Globus pallidus (tissue), 1 donor: ENCODE measurements around the gene CDV3.

Source experiments
- DNase-seq: peaks from one replicate; pipeline ENCODE4 v3.0.0-alpha.2; 2015; ENCODE audit warnings: low spot score

CDV3 gene

DNA sequence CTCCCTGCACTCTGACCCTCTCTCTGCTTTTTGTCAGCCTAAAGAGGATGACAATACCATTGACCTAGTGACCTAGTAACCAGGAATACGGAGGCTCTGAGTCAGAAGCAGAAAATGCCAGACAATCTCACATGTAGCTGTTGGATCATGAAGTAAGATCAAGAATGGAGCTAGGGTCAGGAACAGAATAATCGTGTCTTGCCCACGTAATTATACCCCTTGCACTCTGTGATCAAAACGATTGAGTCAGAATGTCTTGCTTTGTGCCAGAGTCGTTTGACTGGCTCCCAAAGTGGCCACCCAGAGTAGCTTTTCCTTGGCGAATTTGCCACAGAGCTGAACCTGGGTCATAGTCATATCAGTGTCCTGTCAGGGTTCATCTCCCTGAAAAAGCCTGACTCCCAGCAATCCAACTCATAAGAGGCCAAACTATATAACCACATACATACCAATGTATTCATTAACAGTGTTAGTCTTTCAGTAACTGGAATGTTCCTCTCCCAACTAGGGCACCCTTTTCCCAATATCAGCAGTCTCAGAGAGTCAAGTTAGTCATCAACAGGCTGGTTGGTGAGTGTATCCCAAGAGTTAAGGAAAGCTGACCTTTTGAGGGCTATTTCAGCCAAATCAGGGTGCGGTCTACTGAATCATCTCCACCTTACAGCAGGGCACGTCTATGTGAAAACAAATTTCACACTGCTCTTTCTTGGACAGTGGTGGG, 5.0 kb upstream of the CDV3 start:
- no peak for DNase-seq

- no peak for DNase-seq
These were observed 3.1 kb upstream of the CDV3 start for GRCh38 chr3:133570139-133570936.

DNA sequence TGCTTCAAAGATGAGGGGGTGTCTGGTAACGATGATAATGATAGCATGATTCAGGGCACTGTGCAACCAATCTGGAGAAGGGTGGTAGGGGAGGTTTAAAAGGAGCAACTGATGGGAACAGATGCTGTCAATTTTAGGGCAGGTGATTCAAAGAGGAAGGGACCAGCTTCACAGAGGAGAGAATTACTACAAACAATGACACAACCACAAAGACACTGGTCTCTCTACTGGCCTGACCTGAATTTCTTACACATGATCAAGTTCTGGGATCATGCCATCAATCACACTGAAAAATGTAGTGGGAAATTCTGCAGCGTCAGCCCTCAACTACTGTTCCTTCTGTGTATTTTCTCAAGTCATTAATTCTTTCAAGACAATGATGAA, 2.6 kb upstream of the CDV3 start:
- no peak for DNase-seq

DNA sequence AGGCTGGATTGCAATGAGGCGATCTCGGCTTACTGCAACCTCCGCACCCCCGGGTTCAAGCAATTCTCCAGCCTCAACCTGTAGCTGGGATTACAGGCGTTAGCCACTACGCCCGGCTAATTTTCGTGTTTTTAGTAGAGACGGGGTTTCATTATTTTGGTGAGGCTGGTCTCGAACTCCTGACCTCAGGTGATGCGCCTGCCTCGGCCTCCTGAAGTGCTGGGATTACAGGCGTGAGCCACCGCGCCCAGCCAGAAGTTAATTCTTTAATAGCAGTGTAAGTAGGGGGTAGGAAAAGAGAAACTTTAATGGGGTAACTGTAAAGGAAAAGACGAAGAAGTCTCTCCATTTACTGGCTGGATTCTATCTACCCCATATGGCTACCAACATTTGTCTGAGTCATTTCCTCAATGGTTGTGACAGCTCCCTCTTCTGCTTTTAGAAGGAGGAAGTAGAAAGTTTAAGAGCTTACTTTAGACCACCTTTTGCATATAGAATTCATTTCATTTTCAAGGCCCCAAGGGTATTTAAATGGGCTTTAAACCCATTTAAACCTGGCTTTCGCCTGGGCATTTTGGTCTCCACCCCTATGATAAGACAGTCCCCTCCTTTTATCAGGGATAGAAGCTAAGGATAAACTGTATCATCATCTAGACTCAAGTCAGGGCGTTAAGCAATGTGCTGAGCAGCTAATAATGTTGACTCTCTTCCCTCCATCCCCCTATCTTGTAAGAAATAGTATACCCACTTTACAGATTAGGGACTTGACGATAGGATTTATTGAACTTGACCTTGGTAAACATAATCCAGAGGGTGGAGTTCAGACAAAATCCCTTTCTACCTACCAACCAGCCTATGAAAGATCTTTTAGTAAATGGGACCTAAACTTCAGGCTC, 1.1 kb upstream of the CDV3 start:
- peak; percentile 34 for DNase-seq

DNA sequence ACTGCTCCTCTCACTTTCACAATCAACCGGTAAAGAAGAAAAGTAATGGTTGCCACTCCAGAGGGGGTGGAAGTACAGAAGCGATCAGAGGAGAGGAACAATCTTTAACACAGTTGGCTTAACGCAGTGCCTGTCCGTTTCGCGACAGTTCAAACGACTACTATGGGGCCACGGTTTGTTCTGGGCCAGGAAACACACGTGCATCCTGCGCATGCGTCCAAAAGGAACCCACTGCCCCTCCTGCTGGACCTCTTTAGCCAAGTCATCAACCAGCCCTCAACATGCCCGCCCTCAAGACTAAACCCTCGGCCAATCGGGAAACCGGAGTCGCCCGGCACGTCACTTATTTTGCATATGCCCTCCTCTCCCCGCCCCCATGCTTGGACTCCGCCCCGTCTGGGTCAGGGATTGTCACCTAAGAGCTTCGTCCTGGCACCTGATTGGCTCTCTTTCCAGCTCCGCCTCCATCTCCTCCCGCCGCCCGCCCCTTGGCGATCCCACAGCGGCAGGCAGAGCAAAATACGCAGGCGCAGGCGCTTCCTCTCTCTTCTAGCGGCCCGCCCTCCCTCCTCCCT, 345 bp upstream of the CDV3 start:
- DNase-seq: peak; percentile 100

- DNase-seq: peak; percentile 68
These were observed 885 bp downstream of the CDV3 start for GRCh38 chr3:133574260-133574881.

DNA sequence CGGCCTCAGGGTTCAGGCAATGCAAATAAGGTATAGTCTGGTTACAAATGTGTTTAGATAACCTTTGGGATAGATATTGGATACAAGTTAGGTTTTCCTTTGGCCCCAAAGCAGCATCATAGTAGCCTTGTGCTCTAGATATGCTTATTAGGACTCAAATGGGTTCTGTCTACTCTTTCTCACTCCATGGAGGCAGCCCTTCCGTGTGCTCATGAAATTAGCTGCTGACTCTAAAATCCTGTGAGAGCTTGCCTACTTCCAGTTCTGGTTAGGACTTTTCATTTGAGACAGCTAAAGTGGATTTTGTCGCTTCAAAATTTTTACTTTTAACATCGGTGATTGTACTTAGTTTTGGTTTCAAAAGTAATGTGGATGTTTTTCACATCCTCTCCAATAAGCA, 1.6 kb downstream of the CDV3 start:
- DNase-seq: no peak

DNA sequence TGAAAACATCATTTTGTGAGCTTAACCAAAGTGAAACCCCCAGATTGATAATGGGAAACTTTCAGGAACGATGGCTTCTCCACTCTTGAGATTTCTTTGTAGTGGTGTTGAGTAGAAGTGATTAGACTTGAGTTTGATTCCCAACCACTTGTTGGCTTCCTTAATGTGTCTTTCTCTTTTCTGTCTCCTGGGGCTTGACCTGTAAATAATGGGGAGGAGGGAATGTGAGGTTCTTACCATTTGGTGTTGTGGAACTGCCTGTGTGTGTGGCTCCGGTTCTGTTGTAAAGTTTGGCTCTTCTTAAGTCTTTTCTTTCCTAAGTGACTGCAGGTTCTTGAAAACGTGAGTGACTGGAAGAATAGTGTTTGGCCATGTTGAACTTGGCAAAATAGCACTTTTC, 2.7 kb downstream of the CDV3 start:
- no peak for DNase-seq

GRCh38 chr3:133578548-133579191, 5.2 kb downstream of the CDV3 start:
- DNase-seq: no peak

DNA sequence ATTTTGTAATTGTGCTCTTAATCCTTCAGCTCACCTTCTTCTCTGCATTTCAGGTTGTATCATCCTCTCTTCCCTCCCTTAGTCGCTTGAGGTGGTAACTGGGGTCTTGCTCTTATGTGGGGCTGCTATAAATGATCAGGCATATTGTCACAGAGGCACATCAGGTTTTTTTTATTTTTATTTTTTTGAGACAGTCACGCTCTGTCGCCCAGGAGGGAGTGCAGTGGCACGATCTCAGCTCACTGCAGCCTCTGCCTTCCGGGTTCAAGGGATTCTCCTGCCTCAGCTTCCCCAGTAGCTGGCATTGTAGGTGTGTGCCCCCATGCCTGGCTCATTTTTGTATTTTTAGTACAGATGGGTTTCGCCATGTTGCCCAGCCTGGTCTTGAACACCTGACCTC, 9.9 kb downstream of the CDV3 start:
- no peak for DNase-seq

DNA sequence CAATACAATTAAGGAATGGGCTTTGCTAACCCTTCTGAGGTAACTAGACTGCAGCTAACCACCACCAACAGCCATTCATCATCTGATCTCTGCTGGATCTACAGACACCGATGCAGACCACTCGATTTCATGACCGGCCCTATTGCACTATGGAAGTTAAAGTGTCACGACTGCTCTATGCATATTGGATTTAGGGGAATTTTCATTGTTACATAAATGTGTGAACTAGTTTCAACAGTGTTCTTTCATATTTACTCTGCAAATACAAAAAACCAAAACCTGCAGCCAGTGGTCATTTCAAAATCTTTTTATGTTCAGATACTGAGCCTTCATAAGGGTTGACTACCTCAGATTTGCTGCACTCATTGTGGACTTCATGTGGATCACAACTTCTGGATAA, 14.5 kb downstream of the CDV3 start:
- DNase-seq: no peak

GRCh38 chr3:133588784-133589465, 15.4 kb downstream of the CDV3 start:
- no peak for DNase-seq

GRCh38 chr3:133589503-133589902, 16.0 kb downstream of the CDV3 start:
- DNase-seq: no peak

DNA sequence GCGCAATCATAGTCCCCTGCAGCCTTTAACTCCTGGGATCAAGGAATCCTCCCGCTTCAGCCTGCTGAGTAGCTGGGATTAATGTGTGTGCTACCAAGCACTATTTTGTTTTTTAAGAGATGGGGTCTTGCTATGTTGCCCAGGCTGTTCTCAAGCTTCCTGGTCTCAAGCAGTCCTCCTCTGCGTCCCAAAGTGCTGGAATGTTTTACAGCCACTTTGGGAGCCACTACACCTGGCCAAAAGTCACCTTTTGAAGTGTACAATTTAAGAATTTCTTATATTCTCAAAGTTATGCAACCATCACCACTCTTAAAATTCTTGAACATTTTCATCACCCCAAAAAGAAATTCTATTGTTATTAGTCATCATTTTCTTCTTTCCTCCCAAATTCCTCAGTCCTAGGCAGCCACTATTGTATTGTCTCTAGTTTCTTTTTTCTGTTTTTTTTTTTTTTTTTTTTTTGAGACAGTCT, 17.8 kb downstream of the CDV3 start:
- DNase-seq: no peak

DNA sequence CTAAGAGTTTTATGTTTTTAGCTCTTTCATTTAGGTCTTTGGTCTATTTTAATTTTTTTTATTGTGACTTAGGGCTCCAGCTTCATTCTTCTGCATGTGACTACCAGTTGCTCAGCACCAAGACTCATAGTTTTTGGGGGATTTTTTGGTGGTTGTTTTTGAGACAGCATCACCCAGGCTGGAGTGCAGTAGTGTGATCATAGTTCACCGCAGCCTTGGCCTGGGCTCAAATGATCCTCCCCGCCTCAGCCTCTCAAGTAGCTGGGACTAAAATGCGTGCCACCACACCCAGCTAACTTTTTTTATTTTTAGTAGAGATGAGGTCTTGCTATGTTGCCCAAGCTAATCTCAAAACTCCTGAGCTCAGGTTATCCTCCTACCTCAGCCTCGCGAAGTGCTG, 19.4 kb downstream of the CDV3 start:
- DNase-seq: no peak

DNA sequence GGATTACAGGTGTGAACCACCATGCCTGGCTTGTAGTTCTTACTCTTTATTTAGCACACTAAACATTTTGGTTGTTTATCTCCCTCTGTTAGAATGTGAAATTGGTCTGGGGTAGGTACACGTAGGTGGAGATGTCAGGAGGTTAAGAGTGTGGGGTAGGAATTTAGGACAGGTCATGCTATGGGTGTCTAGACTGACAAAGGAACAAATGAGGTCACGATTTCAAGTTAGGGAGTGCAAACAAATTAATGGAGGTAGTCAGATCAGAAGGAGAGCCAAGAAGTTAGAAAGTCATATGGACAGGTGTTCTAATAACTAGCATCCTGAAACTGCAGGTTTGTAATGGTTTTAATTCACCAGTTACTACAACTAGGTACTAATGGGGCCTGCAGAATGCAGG, 19.8 kb downstream of the CDV3 start:
- no peak for DNase-seq

- DNase-seq: no peak
These were observed 21.9 kb downstream of the CDV3 start for GRCh38 chr3:133595341-133595740.

- DNase-seq: no peak
These were observed 24.9 kb downstream of the CDV3 start for GRCh38 chr3:133598405-133598804.

DNA sequence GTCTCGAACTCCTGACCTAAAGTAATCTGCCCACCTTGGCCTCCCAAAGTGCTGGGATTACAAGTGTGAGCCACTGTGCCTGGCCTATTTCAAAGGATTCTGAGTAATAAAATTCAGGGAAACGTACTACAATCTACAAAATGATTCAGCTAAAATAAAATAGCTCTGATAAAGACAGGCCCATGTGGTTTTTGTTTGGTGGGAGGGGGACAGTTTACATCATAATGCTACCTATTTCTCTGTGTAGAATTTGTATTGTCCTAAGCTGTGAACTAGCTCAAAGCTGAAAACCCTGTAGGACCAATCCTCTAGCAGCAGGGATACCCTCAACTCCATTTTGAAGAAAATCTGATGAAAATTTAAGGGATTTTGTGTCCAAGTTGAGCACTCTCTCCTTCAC, 25.8 kb downstream of the CDV3 start:
- no peak for DNase-seq

DNA sequence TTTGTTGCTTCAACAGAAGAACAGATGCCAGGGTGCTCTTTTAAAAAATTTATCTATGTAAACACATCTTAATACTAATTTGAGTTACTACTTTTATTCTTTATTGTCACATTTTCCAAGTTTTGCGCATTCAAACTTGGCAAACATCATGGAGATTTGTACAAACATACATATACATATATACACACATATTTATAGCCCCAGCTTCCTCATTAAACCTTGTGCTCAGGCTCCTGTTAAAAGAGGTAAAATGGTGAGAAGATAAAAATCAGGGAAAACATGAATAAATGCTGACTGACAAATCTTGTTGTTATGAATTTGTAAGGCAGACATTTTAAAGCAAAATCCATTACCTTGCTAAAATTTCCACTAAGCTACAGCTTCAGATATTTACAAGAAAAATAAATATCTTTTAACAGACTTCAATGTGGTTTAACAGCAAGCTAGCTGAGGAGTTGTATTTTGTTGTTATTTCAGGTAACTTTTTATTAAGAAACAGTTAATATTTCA, 27.1 kb downstream of the CDV3 start:
- no peak for DNase-seq
